Activated naive CD8-positive, alpha-beta T cell treated with anti-CD3 and anti-CD28 coated beads, Interleukin-2, amount 50 U/mL, for 24 hours (primary cell): ENCODE measurements around the gene TRIM40.
"Not testable (repeated sequence)": the region's sequence is repeated elsewhere in the genome, so short reads cannot be mapped to it uniquely, and the experiment has no call there.

Experiments
- ATAC-seq: fragments of 150-1000 bp; cut with Tn5 transposase; one replicate; pipeline ENCODE4 v1.10.0; 2021
- DNase-seq: peaks from one replicate; pipeline ENCODE4 v3.0.0; 2021
- H3K27ac Mint-ChIP-seq: one replicate; pipeline ENCODE4 v1.8.0; 2021; ENCODE audit warnings: mild to moderate bottlenecking, mixed read lengths
- H3K27me3 Mint-ChIP-seq: one replicate; pipeline ENCODE4 v1.8.0; 2021; ENCODE audit warnings: mixed read lengths
- H3K36me3 Mint-ChIP-seq: one replicate; pipeline ENCODE4 v1.8.0; 2021; ENCODE audit warnings: low read depth, mixed read lengths
- H3K4me1 Mint-ChIP-seq: one replicate; pipeline ENCODE4 v1.8.0; 2021; ENCODE audit warnings: mixed read lengths
- H3K4me3 Mint-ChIP-seq: one replicate; pipeline ENCODE4 v1.8.0; 2021; ENCODE audit warnings: mild to moderate bottlenecking, moderate library complexity, mixed read lengths
- H3K9me3 Mint-ChIP-seq: one replicate; pipeline ENCODE4 v1.8.0; 2021; ENCODE audit warnings: mixed read lengths

TRIM40 gene

DNA sequence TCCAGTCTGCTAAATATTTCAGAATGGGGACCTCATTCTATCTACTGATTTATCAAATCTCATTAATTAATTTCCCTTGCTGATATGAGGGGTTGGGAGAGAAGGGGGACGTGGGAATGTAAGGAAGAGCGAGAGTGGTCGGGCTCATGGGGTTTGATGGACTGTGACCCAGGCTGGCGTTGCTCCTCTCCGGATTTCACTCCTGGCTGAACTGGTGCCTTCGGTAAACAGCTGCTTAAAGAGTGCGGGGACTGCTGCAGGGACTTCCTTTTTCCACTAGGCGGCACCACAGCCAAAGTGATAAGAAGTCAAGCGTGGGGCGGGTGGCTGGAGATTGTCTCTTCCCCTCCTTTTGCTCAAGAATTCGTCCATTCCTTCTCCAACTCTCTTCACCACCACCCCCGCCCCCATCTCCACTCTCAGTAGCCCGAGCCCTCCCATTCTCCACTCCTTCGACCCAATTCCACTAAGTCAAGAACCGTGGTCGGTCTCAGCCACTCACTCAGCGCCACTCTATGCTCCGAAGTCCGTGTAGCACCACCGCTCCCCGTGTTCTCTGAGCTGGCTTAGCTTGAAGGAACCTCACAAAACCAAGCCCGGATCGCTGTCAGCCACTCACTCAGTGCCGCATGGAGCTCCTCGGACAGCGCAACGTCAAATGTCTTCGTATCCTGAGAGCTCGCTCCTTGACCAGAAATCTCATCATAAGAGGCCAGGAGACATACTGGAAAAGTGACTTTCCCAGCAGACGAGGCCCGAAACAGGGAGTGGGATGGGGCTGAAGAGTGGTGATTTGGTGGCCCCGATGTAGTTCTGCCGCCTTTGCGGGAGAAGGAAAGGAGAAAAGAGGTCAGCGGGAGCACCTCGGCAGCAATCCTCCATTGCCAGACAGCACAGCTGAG lies 32.7 kb upstream of the TRIM40 start:
- peak overlapping the region; percentile 74 for H3K4me3 Mint-ChIP-seq
- H3K9me3 Mint-ChIP-seq = no peaks in the 10 kb centered on the region
- peaks cover 54% of the 10 kb centered on the region for H3K27me3 Mint-ChIP-seq
- ATAC-seq = peak; percentile 76
- H3K4me1 Mint-ChIP-seq = peaks cover 36% of the 10 kb centered on the region
- DNase-seq = peak; percentile 81
- peak overlapping the region; percentile 21 for H3K27ac Mint-ChIP-seq
- no peaks in the 10 kb centered on the region for H3K36me3 Mint-ChIP-seq

DNA sequence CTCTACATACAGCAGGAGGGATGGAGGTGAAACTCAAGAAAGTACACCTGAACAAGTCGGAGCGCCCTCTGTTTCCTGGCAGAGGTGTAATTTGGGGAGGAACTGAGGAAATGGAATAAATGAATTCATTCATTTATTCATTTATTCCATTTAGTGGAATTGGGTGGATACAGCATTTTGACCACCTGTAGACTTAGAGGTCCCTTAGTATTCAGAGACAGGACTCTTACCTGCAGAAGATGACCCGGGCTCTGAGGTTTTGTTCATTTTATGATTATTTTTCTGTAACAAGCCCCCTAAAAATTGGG lies 32.1 kb upstream of the TRIM40 start:
- H3K4me3 Mint-ChIP-seq = peak overlapping the region; percentile 74
- ATAC-seq = no peak
- no peak overlapping the region for H3K27ac Mint-ChIP-seq

GRCh38 chr6:30104661-30105060 lies 31.3 kb upstream of the TRIM40 start:
- Mint-ChIP-seq H3K27me3 (peaks cover 48% of the 10 kb centered on the region), H3K4me3 (no peak overlapping the region), H3K36me3 (no peaks in the 10 kb centered on the region), H3K9me3 (no peaks in the 10 kb centered on the region), H3K4me1 (peaks cover 32% of the 10 kb centered on the region), H3K27ac (no peak overlapping the region)
- DNase-seq (no peak), ATAC-seq (no peak)

More for the DNA sequence above, 32.1 kb upstream of the TRIM40 start:
- peaks cover 53% of the 10 kb centered on the region for H3K27me3 Mint-ChIP-seq
- H3K9me3 Mint-ChIP-seq = no peaks in the 10 kb centered on the region
- no peaks in the 10 kb centered on the region for H3K36me3 Mint-ChIP-seq
- no peak for DNase-seq
- H3K4me1 Mint-ChIP-seq = peaks cover 32% of the 10 kb centered on the region

- H3K27ac Mint-ChIP-seq = no peak overlapping the region
Observed at GRCh38 chr6:30111266-30111856, 24.6 kb upstream of the TRIM40 start.

GRCh38 chr6:30112402-30112994 lies 23.4 kb upstream of the TRIM40 start:
- H3K27me3 Mint-ChIP-seq = peaks cover 57% of the 10 kb centered on the region
- no peak overlapping the region for H3K4me3 Mint-ChIP-seq
- H3K9me3 Mint-ChIP-seq = no peaks in the 10 kb centered on the region
- ATAC-seq = no peak
- H3K4me1 Mint-ChIP-seq = peaks cover 13% of the 10 kb centered on the region
- H3K36me3 Mint-ChIP-seq = no peaks in the 10 kb centered on the region
- no peak overlapping the region for H3K27ac Mint-ChIP-seq
- no peak for DNase-seq

More at GRCh38 chr6:30111266-30111856, 24.6 kb upstream of the TRIM40 start:
- Mint-ChIP-seq H3K4me3 (no peak overlapping the region), H3K9me3 (no peaks in the 10 kb centered on the region), H3K4me1 (peaks cover 13% of the 10 kb centered on the region), H3K27me3 (peaks cover 62% of the 10 kb centered on the region), H3K36me3 (no peaks in the 10 kb centered on the region)
- DNase-seq (no peak), ATAC-seq (no peak)

DNA sequence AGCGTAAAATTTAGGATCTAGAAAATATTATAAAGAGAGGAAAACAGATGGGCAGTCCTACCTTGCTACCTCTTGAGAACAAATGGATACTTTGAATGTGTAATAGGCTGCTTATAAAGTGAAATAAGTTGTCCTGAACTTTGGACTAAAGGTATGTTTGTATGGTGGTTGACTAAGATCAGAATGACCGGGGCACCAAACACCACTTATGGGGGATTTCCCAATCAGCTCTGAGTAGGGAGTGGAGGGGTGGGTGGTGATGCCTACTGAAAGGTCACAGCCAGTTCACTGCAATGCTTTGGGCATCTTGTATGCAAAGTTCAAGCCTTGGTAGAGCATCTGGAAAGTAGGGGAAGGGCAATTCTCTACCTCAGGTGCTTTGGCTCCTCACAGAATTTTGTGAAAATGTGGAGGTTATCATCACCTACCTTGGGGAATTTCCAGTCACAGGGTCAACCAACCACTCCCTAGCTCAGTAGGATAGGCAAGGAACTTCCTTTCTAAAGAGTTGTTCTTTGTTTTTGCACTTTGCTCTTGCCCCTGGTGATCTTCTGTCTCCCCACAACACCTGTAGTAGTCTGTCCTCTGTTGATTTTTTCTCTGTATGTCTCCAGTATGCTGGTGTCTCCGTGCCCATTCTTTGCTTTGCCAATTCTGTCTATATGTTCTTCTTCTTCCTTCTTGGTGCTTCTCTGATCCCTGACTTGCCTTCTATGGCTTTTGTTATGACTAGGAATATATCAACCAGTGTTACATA lies 22.8 kb upstream of the TRIM40 start, which contains the start of gene TRIM31:
TRIM31 (minus strand) TSS at position 88 of the 757 bp plus-strand sequence. CDS start 285 bp downstream, outside the sequence.
- Mint-ChIP-seq H3K27me3 (peaks cover 55% of the 10 kb centered on the region), H3K4me3 (peak within 1 kb of the TSS; percentile 4), H3K4me1 (peaks cover 13% of the 10 kb centered on the region), H3K9me3 (no peaks in the 10 kb centered on the region), H3K36me3 (no peaks in the 10 kb centered on the region), H3K27ac (no peak within 1 kb of the TSS)
- ATAC-seq (peak; percentile 80), DNase-seq (no peak)

DNA sequence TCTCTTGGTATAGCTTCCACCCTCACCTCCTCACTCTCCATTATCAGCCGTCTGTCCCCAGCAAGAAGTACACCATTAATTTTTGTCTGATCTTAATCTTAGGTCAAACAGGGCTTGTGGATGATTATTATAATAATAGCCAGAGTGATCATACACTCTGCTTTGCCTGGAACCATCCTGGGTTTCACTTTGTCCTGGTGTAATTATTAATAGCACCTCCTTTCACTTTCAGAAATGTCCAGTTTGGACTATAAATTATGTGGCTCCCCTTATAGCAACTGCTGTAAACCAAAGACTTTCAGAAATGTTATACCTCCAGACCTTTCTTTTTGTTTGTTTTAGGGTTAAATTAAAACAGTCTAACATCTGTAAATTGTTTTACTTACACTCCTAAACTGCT lies 22.1 kb upstream of the TRIM40 start:
- ATAC-seq = no peak
- DNase-seq = no peak
- no peak overlapping the region for H3K27ac Mint-ChIP-seq
- peaks cover 54% of the 10 kb centered on the region for H3K27me3 Mint-ChIP-seq
- H3K9me3 Mint-ChIP-seq = no peaks in the 10 kb centered on the region
- H3K4me3 Mint-ChIP-seq = peak overlapping the region; percentile 4
- H3K36me3 Mint-ChIP-seq = no peaks in the 10 kb centered on the region
- peaks cover 13% of the 10 kb centered on the region for H3K4me1 Mint-ChIP-seq

DNA sequence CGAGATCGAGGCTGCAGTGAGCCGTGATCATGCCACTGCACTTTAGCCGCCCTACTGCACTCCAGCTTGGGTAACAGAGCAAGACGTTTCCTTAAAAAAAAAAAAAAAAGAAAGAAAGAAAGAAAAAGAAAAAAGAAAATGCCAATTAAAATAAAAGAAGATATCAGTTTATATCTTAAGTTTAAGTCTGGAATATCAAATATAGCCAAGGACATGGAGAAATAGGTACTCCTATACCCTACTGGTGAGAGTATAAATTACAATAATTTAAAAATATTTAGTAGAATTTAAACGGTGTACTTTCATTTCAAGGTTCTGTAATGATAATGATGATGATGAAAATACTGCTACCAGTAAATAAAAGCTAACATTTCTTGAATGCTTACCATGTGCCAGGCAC lies 19.2 kb upstream of the TRIM40 start:
- no peak overlapping the region for H3K4me3 Mint-ChIP-seq
- H3K4me1 Mint-ChIP-seq = peaks cover 13% of the 10 kb centered on the region
- H3K9me3 Mint-ChIP-seq = no peaks in the 10 kb centered on the region
- H3K27me3 Mint-ChIP-seq = peaks cover 39% of the 10 kb centered on the region
- DNase-seq (no peak), ATAC-seq (no peak)
- no peak overlapping the region for H3K27ac Mint-ChIP-seq
- H3K36me3 Mint-ChIP-seq = no peaks in the 10 kb centered on the region

- H3K4me3 Mint-ChIP-seq, H3K4me1 Mint-ChIP-seq, ATAC-seq, H3K27ac Mint-ChIP-seq, H3K36me3 Mint-ChIP-seq, DNase-seq, H3K9me3 Mint-ChIP-seq: not testable (repeated sequence)
- peaks cover 26% of the 10 kb centered on the region for H3K27me3 Mint-ChIP-seq
Observed at GRCh38 chr6:30118691-30119090, 17.2 kb upstream of the TRIM40 start.

- Mint-ChIP-seq H3K4me1 (no peaks in the 10 kb centered on the region), H3K9me3 (no peaks in the 10 kb centered on the region), H3K36me3 (no peaks in the 10 kb centered on the region), H3K4me3 (no peak overlapping the region), H3K27me3 (peaks cover 21% of the 10 kb centered on the region), H3K27ac (no peak overlapping the region)
- no peak for DNase-seq
- no peak for ATAC-seq
Observed at GRCh38 chr6:30121446-30122366, 14.2 kb upstream of the TRIM40 start.

- Mint-ChIP-seq H3K9me3 (no peaks in the 10 kb centered on the region), H3K36me3 (no peaks in the 10 kb centered on the region), H3K27me3 (peaks cover 29% of the 10 kb centered on the region), H3K4me3 (no peak overlapping the region), H3K4me1 (no peaks in the 10 kb centered on the region), H3K27ac (no peak overlapping the region)
- DNase-seq (no peak), ATAC-seq (no peak)
Observed at GRCh38 chr6:30122515-30122914, 13.4 kb upstream of the TRIM40 start.

- Mint-ChIP-seq H3K36me3 (no peaks in the 10 kb centered on the region), H3K27ac (no peak overlapping the region), H3K4me1 (peaks cover 21% of the 10 kb centered on the region), H3K4me3 (no peak overlapping the region), H3K9me3 (no peaks in the 10 kb centered on the region), H3K27me3 (peaks cover 63% of the 10 kb centered on the region)
- no peak for ATAC-seq
- no peak for DNase-seq
Observed at GRCh38 chr6:30127238-30128093, 8.5 kb upstream of the TRIM40 start.
